ENCODE data around the gene UGT1A1. TPM values are rescaled to one million over a fixed set of nuclear protein-coding genes. Genes with fewer than 3 reads are reported as not detected.
A peak's percentile ranks its signal among the peaks of the same experiment; 100 is the strongest.

Gene UGT1A1
- total RNA-seq, 8 experiments from 2014 or later, result 0.09 to 1.6 (median 0.19) TPM; not detected in 3

- WGBS, 10 experiments, result 67 to 97% (median 79%) methylated on average over 1 to 6 of the region's 7 CpGs; no CpG with 5 or more reads in 3 of the 10 experiments
- ATAC-seq (replicated peaks in 6 of 8), result no peak
- H3K4me3 ChIP-seq, result no peak overlapping the region
- H3K27ac ChIP-seq, result no peak overlapping the region
- in situ Hi-C loops (cut with MboI; ENCODE audit: low pct_unique_long_range_greater_than_20kb in 2 of 9, low sequenced_read_pairs in 9 of 9, unreplicated experiment in 9 of 9), result no loop called here
- H3K4me1 ChIP-seq (replicated peaks in 1 of 2), result no peaks in the 10 kb centered on the region
These were observed 32.6 kb downstream of the UGT1A1 start for GRCh38 chr2:233792720-233793119.

GRCh38 chr2:233793465-233794127 is 33.5 kb downstream of the UGT1A1 start:
- 43 to 100% (median 80%) methylated on average over 1 to 9 of the region's 18 CpGs; no CpG with 5 or more reads in 3 of the 10 experiments for WGBS, 10 experiments
- Histone ChIP-seq H3K27ac (no peak overlapping the region), H3K4me3 (no peak overlapping the region), H3K4me1 (replicated peaks in 1 of 2) (no peaks in the 10 kb centered on the region)
- no peak for ATAC-seq (replicated peaks in 6 of 8)
- in situ Hi-C loops (cut with MboI; ENCODE audit: low pct_unique_long_range_greater_than_20kb in 2 of 9, low sequenced_read_pairs in 9 of 9, unreplicated experiment in 9 of 9), result no loop called here

GRCh38 chr2:233794128-233794658 is 34.1 kb downstream of the UGT1A1 start:
- H3K4me3 ChIP-seq, result no peak overlapping the region
- H3K27ac ChIP-seq, result no peak overlapping the region
- ATAC-seq (replicated peaks in 6 of 8), result no peak
- WGBS, 10 experiments, result 67 to 94% (median 89%) methylated on average over 2 to 9 of the region's 17 CpGs; no CpG with 5 or more reads in 5 of the 10 experiments
- in situ Hi-C loops (cut with MboI; ENCODE audit: low pct_unique_long_range_greater_than_20kb in 2 of 9, low sequenced_read_pairs in 9 of 9, unreplicated experiment in 9 of 9), result no loop called here
- H3K4me1 ChIP-seq (replicated peaks in 1 of 2), result no peaks in the 10 kb centered on the region

GRCh38 chr2:233795735-233796171 is 35.7 kb downstream of the UGT1A1 start:
- H3K4me1 ChIP-seq (replicated peaks in 1 of 2), result no peaks in the 10 kb centered on the region

GRCh38 chr2:233796254-233796653 is 36.2 kb downstream of the UGT1A1 start:
- in situ Hi-C loops (cut with MboI; ENCODE audit: low pct_unique_long_range_greater_than_20kb in 2 of 9, low sequenced_read_pairs in 9 of 9, unreplicated experiment in 9 of 9), result no loop called here
- H3K4me3 ChIP-seq, result no peak overlapping the region
- H3K4me1 ChIP-seq (replicated peaks in 1 of 2), result no peaks in the 10 kb centered on the region
- H3K27ac ChIP-seq, result no peak overlapping the region
- 0 to 100% (median 100%) methylated on average over 1 to 2 of the region's 9 CpGs; no CpG with 5 or more reads in 6 of the 10 experiments for WGBS, 10 experiments
- peak in 3 of 8 experiments; percentile 48 to 89 (median 86) for ATAC-seq (replicated peaks in 6 of 8)

More at GRCh38 chr2:233795735-233796171, 35.7 kb downstream of the UGT1A1 start:
- ATAC-seq (replicated peaks in 6 of 8), result no peak
- no peak overlapping the region for H3K4me3 ChIP-seq
- 92 to 100% (median 100%) methylated on average over 1 to 7 of the region's 13 CpGs; no CpG with 5 or more reads in 7 of the 10 experiments for WGBS, 10 experiments
- in situ Hi-C loops (cut with MboI; ENCODE audit: low pct_unique_long_range_greater_than_20kb in 2 of 9, low sequenced_read_pairs in 9 of 9, unreplicated experiment in 9 of 9), result no loop called here
- H3K27ac ChIP-seq, result no peak overlapping the region

GRCh38 chr2:233798335-233799086 is 38.4 kb downstream of the UGT1A1 start:
- no peak overlapping the region for H3K4me3 ChIP-seq
- WGBS, 10 experiments, result 47 to 92% (median 76%) methylated on average over 3 to 8 of the region's 14 CpGs; no CpG with 5 or more reads in 3 of the 10 experiments
- no peak for ATAC-seq (replicated peaks in 6 of 8)
- no peak overlapping the region for H3K27ac ChIP-seq
- in situ Hi-C loops (cut with MboI; ENCODE audit: low pct_unique_long_range_greater_than_20kb in 2 of 9, low sequenced_read_pairs in 9 of 9, unreplicated experiment in 9 of 9), result no loop called here
- H3K4me1 ChIP-seq (replicated peaks in 1 of 2), result no peaks in the 10 kb centered on the region

GRCh38 chr2:233799087-233799665 is 39.1 kb downstream of the UGT1A1 start:
- no peak for ATAC-seq (replicated peaks in 6 of 8)
- no peak overlapping the region for H3K27ac ChIP-seq
- no peaks in the 10 kb centered on the region for H3K4me1 ChIP-seq (replicated peaks in 1 of 2)
- WGBS, 10 experiments, result 42 to 87% (median 76%) methylated on average over 1 to 4 of the region's 7 CpGs; no CpG with 5 or more reads in 4 of the 10 experiments
- in situ Hi-C loops (cut with MboI; ENCODE audit: low pct_unique_long_range_greater_than_20kb in 2 of 9, low sequenced_read_pairs in 9 of 9, unreplicated experiment in 9 of 9), result no loop called here
- H3K4me3 ChIP-seq, result no peak overlapping the region

GRCh38 chr2:233799716-233800115 is 39.6 kb downstream of the UGT1A1 start:
- ATAC-seq (replicated peaks in 6 of 8), result no peak
- WGBS, 10 experiments, result 41 to 94% (median 49%) methylated on average over 3 to 4 of the region's 5 CpGs; no CpG with 5 or more reads in 7 of the 10 experiments
- no peak overlapping the region for H3K4me3 ChIP-seq
- in situ Hi-C loops (cut with MboI; ENCODE audit: low pct_unique_long_range_greater_than_20kb in 2 of 9, low sequenced_read_pairs in 9 of 9, unreplicated experiment in 9 of 9), result no loop called here
- H3K4me1 ChIP-seq (replicated peaks in 1 of 2), result no peaks in the 10 kb centered on the region
- no peak overlapping the region for H3K27ac ChIP-seq

GRCh38 chr2:233800208-233800607 is 40.1 kb downstream of the UGT1A1 start:
- no peak for ATAC-seq (replicated peaks in 6 of 8)

GRCh38 chr2:233801357-233802131 is 41.5 kb downstream of the UGT1A1 start:
- no peak for ATAC-seq (replicated peaks in 6 of 8)
- Histone ChIP-seq H3K4me1 (replicated peaks in 1 of 2) (no peaks in the 10 kb centered on the region), H3K27ac (no peak overlapping the region), H3K4me3 (no peak overlapping the region)
- in situ Hi-C loops (cut with MboI; ENCODE audit: low pct_unique_long_range_greater_than_20kb in 2 of 9, low sequenced_read_pairs in 9 of 9, unreplicated experiment in 9 of 9), result no loop called here
- 18 to 100% (median 67%) methylated on average over 1 to 5 of the region's 9 CpGs; no CpG with 5 or more reads in 1 of the 10 experiments for WGBS, 10 experiments

More at GRCh38 chr2:233800208-233800607, 40.1 kb downstream of the UGT1A1 start:
- in situ Hi-C loops (cut with MboI; ENCODE audit: low pct_unique_long_range_greater_than_20kb in 2 of 9, low sequenced_read_pairs in 9 of 9, unreplicated experiment in 9 of 9), result no loop called here
- no peaks in the 10 kb centered on the region for H3K4me1 ChIP-seq (replicated peaks in 1 of 2)
- H3K27ac ChIP-seq, result no peak overlapping the region
- no peak overlapping the region for H3K4me3 ChIP-seq
- WGBS, 10 experiments, result 20 to 100% (median 69%) methylated on average over 1 to 5 of the region's 7 CpGs; no CpG with 5 or more reads in 4 of the 10 experiments

GRCh38 chr2:233802132-233802815 is 42.2 kb downstream of the UGT1A1 start:
- 24 to 60% (median 50%) methylated on average over 1 to 2 of the region's 3 CpGs; no CpG with 5 or more reads in 6 of the 10 experiments for WGBS, 10 experiments
- in situ Hi-C loops (cut with MboI; ENCODE audit: low pct_unique_long_range_greater_than_20kb in 2 of 9, low sequenced_read_pairs in 9 of 9, unreplicated experiment in 9 of 9), result no loop called here
- ATAC-seq (replicated peaks in 6 of 8), result no peak
- Histone ChIP-seq H3K4me3 (no peak overlapping the region), H3K4me1 (replicated peaks in 1 of 2) (no peaks in the 10 kb centered on the region), H3K27ac (no peak overlapping the region)
